DOHH2 (cell line): ENCODE measurements around the gene ROCK1.

ENCODE experiments used
- H3F3A ChIP-seq: fragments of 200-600 bp; sonication (generic), shearing (Covaris generic); 2 replicates; pipeline ENCODE4 v1.6.0; 2016; ENCODE audit warnings: antibody characterized with exemption, mild to moderate bottlenecking; ENCODE audit not compliant: control insufficient read depth, insufficient read depth
- H3K27ac ChIP-seq: fragments of 200-600 bp; sonication (generic); 2 replicates; pipeline ENCODE4 v1.5.1; 2014; ENCODE audit warnings: low read depth, mild to moderate bottlenecking, low read length, moderate library complexity
- H3K27me3 ChIP-seq: fragments of 200-600 bp; sonication (generic); 2 replicates; pipeline ENCODE4 v1.6.1; 2014; ENCODE audit warnings: mild to moderate bottlenecking, low read length, mixed read lengths; ENCODE audit not compliant: control insufficient read depth
- H3K36me3 ChIP-seq: fragments of 200-600 bp; sonication (generic); 2 replicates; pipeline ENCODE4 v1.6.1; 2014; ENCODE audit warnings: mild to moderate bottlenecking, low read length, moderate library complexity, mixed read lengths; ENCODE audit not compliant: control insufficient read depth
- H3K4me1 ChIP-seq: fragments of 200-600 bp; sonication (generic); 2 replicates; pipeline ENCODE4 v1.6.1; 2014; ENCODE audit warnings: mild to moderate bottlenecking, low read length, mixed read lengths; ENCODE audit not compliant: control insufficient read depth
- H3K4me2 ChIP-seq: fragments of 200-600 bp; sonication (generic); 2 replicates; pipeline ENCODE4 v1.6.0; 2014; ENCODE audit warnings: mild to moderate bottlenecking, low read length, moderate library complexity
- H3K4me3 ChIP-seq: fragments of 200-600 bp; sonication (generic); 2 replicates; pipeline ENCODE4 v1.5.1; 2014; ENCODE audit warnings: mild to moderate bottlenecking, low read length, mixed read lengths
- H3K79me2 ChIP-seq: fragments of 200-600 bp; sonication (generic); 2 replicates; pipeline ENCODE4 v1.6.1; 2014; ENCODE audit warnings: mild to moderate bottlenecking, low read length, mixed read lengths; ENCODE audit not compliant: control insufficient read depth
- H3K9me2 ChIP-seq: fragments of 200-600 bp; sonication (generic); replicated peaks from 2 replicates; pipeline ENCODE4 v1.6.1; 2014; ENCODE audit warnings: mild to moderate bottlenecking, low read length, mixed read lengths; ENCODE audit not compliant: control insufficient read depth
- H3K9me3 ChIP-seq: fragments of 200-600 bp; sonication (generic); 2 replicates; pipeline ENCODE4 v1.6.1; 2014; ENCODE audit warnings: antibody characterized with exemption, low read length, mixed read lengths; ENCODE audit not compliant: control insufficient read depth, insufficient read depth
- H4K20me1 ChIP-seq: fragments of 200-600 bp; sonication (generic); 2 replicates; pipeline ENCODE4 v1.6.0; 2014; ENCODE audit warnings: low read depth, mild to moderate bottlenecking, antibody characterized with exemption, low read length, moderate library complexity; ENCODE audit not compliant: control insufficient read depth, insufficient read depth
- CTCF ChIP-seq: fragments of 200-600 bp; sonication (generic); IDR thresholded peaks from one replicate; pipeline ENCODE4 v1.5.1; 2014; ENCODE audit warnings: antibody characterized with exemption, mild to moderate bottlenecking, low read depth, low read length; ENCODE audit not compliant: poor library complexity, severe bottlenecking
- EZH2phosphoT487 ChIP-seq: fragments of 200-600 bp; sonication (generic); IDR thresholded peaks from 2 replicates; pipeline ENCODE4 v1.6.1; 2017; ENCODE audit warnings: borderline replicate concordance, mild to moderate bottlenecking, antibody characterized with exemption, low read length, moderate library complexity, mixed read lengths

ROCK1 gene

GRCh38 chr18:21111346-21112139, at the start of gene ROCK1:
Gene ROCK1, minus strand, starts transcription at chr18:21111813. Its CDS starts 903 bp downstream, at chr18:21110910.
- Histone ChIP-seq H3K36me3 (peaks cover 16% of the 10 kb centered on the region), H4K20me1 (peaks cover 18% of the 10 kb centered on the region; the same call in 1 of the 2 replicates), H3K79me2 (peaks cover 50% of the 10 kb centered on the region), H3F3A (no peaks in the 10 kb centered on the region; the same call in 1 of the 2 replicates), H3K27me3 (no peaks in the 10 kb centered on the region), H3K4me1 (peaks cover 31% of the 10 kb centered on the region), H3K27ac (peak within 1 kb of the TSS; percentile 80), H3K9me2 (no peaks in the 10 kb centered on the region), H3K4me2 (peak within 1 kb of the TSS; percentile 87), H3K4me3 (peak within 1 kb of the TSS; percentile 98), H3K9me3 (no peaks in the 10 kb centered on the region)
- TF ChIP-seq EZH2phosphoT487 (no peak), CTCF (no peak)

- TF ChIP-seq EZH2phosphoT487: no peak
- no peak for TF ChIP-seq CTCF
- Histone ChIP-seq H3K4me3 (no peak overlapping the region), H3K9me3 (peaks cover 9% of the 10 kb centered on the region), H3K27ac (no peak overlapping the region), H3K36me3 (no peaks in the 10 kb centered on the region), H3K4me1 (no peaks in the 10 kb centered on the region), H4K20me1 (no peaks in the 10 kb centered on the region), H3K79me2 (no peaks in the 10 kb centered on the region), H3F3A (no peaks in the 10 kb centered on the region), H3K9me2 (no peaks in the 10 kb centered on the region), H3K4me2 (no peak overlapping the region), H3K27me3 (no peaks in the 10 kb centered on the region)
Observed at GRCh38 chr18:21155443-21155842, 43.8 kb upstream of the ROCK1 start.

GRCh38 chr18:21146016-21146415, 34.4 kb upstream of the ROCK1 start:
- Histone ChIP-seq H3K9me2 (no peaks in the 10 kb centered on the region), H3K27me3 (0 out of 2 replicates have a peak, but pooled peaks cover 2% of the 10 kb centered on the region), H3K36me3 (no peaks in the 10 kb centered on the region), H3K27ac (no peak overlapping the region), H3F3A (no peaks in the 10 kb centered on the region), H3K4me3 (no peak overlapping the region), H3K79me2 (no peaks in the 10 kb centered on the region), H3K4me2 (no peak overlapping the region), H3K4me1 (no peaks in the 10 kb centered on the region), H3K9me3 (no peaks in the 10 kb centered on the region), H4K20me1 (no peaks in the 10 kb centered on the region)
- no peak for TF ChIP-seq EZH2phosphoT487
- TF ChIP-seq CTCF: no peak
